Epithelial cell of esophagus (primary cell): ENCODE results near the gene NHEJ1.
A peak's percentile ranks its signal among the peaks of the same experiment; 100 is the strongest.

Experiments used
- DNase-seq: peaks from one replicate; pipeline ENCODE4 v3.0.0; 2010; ENCODE audit warnings: low read depth
- H3K4me3 ChIP-seq: 2 replicates; pipeline ENCODE4 v1.5.1; 2011; ENCODE audit warnings: mild to moderate bottlenecking, low read length, control low read depth
- TF ChIP-seq, protein P1 (sequence below): IDR thresholded peaks from 2 replicates; pipeline ENCODE4 v1.5.1; 2011; ENCODE audit warnings: low read depth, mild to moderate bottlenecking, low read length, control low read depth, inconsistent platforms; ENCODE audit not compliant: insufficient read depth; ENCODE audit errors: missing control alignments

The NHEJ1 gene

DNA sequence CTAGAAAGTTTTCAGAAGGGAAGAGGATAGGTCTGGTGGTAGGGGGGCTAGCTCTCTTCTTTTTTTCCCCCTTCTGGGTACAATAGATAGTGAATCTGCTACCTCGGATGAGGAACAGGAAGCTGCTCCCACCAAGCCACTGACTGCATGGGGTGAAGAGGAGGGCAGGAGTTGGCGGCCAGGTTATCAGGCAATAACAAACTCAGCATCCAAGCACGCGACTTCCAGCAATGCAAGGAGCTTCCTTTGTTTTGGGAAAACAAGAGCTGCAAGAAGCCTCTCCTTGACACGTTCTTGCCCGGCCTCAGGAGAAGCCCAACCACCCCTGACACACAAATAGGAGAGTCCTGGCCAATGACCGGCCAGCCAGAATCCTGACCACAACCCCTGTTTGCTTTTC is 32.2 kb downstream of the NHEJ1 start:
- TF ChIP-seq, protein P1, sequence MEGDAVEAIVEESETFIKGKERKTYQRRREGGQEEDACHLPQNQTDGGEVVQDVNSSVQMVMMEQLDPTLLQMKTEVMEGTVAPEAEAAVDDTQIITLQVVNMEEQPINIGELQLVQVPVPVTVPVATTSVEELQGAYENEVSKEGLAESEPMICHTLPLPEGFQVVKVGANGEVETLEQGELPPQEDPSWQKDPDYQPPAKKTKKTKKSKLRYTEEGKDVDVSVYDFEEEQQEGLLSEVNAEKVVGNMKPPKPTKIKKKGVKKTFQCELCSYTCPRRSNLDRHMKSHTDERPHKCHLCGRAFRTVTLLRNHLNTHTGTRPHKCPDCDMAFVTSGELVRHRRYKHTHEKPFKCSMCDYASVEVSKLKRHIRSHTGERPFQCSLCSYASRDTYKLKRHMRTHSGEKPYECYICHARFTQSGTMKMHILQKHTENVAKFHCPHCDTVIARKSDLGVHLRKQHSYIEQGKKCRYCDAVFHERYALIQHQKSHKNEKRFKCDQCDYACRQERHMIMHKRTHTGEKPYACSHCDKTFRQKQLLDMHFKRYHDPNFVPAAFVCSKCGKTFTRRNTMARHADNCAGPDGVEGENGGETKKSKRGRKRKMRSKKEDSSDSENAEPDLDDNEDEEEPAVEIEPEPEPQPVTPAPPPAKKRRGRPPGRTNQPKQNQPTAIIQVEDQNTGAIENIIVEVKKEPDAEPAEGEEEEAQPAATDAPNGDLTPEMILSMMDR = no peak
- no peak for DNase-seq
- H3K4me3 ChIP-seq = no peak overlapping the region

DNA sequence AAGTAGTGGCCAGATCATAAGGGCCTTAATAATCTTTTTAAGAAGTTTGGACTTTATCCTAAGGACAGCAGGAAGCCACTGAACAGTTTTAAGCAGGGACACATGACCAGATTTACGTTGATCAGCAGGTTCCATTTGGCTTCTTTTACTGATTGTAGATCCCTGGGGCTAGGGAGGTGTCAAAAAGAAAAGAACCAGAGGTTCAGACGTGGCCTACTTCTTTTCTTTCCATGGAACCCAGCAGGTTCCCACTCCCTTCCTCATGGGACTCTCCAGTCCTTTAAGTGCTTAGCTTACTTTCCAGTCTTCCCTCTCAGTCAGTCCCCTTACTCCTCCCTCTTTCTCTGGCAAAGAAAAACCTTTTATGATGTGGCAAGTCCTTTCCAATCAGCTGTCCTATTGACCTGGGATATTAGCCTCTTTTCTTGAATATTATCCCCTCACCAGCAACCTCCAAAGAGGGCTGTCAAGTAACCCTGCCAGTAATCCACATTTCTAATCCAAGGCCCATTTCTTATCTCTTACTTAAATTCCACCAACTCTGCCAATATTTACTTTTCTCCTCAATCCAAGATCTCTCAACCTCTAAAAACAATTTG is 33.5 kb downstream of the NHEJ1 start:
- DNase-seq = no peak
- H3K4me3 ChIP-seq = no peak overlapping the region
- TF ChIP-seq, protein P1 = no peak

DNA sequence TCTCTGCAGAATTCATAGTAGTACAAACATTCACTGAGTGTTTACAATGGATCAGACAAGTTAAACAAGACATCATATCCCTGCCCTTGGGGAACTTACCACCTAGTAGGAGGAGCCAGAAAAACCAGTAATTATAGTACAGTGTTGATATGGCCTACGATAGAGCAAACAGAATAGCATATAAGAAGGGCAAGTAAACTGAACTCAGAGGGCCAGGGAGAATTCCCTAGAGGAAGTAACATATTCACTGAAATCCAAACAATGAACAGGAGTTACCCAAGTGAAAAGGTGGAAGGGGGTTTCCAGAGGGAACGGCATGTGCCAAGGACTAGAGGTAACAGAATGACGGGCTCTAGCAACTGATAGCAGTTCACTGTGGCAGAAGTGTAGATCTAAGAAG is 34.1 kb downstream of the NHEJ1 start:
- TF ChIP-seq, protein P1 = no peak
- peak; percentile 42 for DNase-seq
- no peak overlapping the region for H3K4me3 ChIP-seq

DNA sequence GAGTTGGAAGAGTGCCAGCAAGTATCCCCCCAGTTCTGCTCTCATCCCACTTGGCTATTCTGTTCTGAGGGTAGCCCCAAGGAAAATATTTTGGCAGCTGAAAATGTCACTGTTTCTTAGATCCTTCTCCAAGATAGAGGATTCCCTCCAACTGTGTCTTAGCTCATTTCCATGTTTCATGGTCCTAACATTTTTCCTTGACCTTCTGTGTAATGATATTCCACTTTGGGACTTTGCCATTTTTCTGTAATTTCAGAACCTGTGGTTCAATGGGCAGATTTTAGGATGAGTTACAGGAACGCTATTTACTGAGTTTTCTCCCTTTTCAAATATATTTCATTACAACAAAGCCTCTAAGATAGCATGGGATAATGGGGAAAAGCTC is 34.7 kb downstream of the NHEJ1 start:
- TF ChIP-seq, protein P1 = no peak
- DNase-seq = no peak
- H3K4me3 ChIP-seq = no peak overlapping the region

DNA sequence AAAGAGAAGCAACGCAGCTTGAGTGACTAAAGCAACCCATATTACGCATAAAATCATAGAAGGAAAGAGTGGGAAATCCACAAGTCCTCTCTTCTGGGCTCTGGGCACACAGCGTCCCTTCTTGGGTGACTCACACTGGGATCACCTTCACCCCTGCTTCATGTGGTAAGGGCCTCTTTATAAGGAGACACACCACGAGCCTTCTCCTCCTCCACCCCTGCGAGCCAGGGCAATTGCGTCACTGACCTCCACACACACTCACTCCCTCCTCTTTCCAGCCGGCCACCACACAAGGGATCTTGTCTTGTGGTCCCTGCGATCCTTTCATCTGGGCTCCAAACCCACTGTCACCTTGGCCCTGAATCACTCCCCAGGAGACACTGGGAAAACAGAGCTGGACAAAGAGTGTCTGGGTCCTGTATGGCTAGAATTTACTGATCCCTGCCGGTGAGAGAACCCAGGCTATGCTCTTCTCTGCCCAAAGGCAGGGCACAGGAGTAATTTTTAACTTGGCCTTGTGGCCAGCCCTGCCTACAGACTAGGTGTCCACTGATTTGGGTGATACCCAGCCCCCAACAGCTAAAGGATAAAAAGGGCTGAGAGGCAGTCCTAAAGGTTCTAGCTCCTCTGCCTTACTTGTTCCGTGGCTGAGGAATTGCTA is 35.3 kb downstream of the NHEJ1 start:
- TF ChIP-seq, protein P1 = no peak
- no peak overlapping the region for H3K4me3 ChIP-seq
- DNase-seq = peak; percentile 69

DNA sequence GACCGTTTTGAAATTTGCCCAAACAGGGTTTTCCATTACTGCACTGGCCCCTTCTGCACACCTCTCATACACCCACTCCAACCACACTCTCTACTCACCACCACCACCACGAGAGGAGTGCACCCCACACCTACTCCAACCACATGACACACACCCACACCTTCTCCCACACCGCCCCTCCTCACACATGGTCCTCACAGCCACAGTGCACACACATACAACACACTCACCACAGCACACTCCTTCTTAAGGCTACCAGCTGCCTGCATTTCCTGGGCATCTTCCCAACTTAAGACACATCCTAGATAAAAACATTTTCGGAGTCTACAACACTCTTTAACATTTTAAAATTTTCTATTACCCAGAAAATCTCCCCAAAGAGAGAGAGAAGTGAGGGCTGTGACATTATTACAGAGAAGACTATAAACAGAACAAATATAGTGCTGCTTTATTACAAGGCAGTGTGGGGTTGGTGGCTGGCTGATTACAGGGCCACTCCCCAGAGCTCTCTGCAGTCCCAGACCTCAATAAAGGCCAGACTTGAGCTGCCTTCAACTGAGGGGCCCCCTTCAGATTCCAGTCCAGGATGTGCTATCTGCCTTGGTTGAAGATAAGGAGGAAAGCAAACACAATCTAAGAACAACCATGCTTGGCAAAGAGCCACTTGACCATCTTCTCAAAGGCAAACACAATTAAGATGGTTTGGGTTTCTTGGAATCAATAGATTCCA is 36.1 kb downstream of the NHEJ1 start:
- TF ChIP-seq, protein P1 = no peak
- no peak for DNase-seq
- no peak overlapping the region for H3K4me3 ChIP-seq
